Measurements from ENCODE around the gene STK32B.
"Not testable (repeated sequence)": the region's sequence is repeated elsewhere in the genome, so short reads cannot be mapped to it uniquely, and the experiment has no call there.

STK32B gene

DNA sequence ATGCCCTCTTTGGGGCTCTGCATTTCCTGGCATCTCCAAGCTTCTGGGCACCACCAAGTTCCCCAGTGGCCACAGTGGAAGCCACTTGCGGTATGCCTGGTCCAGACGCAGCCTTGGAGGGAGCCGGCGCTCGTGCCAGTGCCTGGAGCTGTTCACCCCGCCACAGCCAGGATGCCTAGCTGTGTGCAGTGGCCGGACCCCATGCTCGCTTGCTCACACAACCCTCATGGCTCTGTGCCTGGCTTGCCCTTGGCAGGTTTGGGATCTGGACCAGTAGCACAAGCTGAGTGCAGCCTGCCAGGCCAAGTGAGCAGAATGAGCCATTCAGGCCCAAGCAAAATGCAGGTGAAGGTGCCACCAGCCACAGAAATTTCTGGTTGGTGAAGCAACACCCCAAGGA is 373.6 kb downstream of the STK32B start:
- H3K27ac ChIP-seq = no peak overlapping the region
- no peak for TF ChIP-seq CTCF (conservative IDR thresholded peaks at IDR 0.05)

GRCh38 chr4:5429747-5430146 is 378.5 kb downstream of the STK32B start:
- TF ChIP-seq CTCF (conservative IDR thresholded peaks at IDR 0.05) = no peak
- H3K27ac ChIP-seq = no peak overlapping the region

DNA sequence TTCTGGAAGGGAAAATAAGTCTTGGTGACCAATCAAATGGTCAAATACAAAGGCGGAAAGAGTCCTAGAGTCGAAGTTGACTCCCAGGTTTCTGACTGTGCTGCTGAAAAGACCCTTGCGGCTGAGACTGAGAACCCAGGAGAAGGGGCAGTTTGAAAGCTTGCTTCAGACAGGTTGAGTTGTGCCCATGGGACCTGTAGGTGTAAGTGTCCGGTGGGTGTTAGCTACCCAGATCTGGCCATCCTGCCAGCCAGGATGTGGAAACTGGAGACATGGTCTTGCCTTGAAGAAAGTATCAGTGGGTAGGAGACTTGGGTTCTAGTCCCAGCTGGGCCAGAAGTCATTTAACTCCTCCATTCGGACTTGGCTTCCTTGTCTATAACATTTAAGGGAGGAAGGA is 381.9 kb downstream of the STK32B start:
- no peak overlapping the region for H3K27ac ChIP-seq
- TF ChIP-seq CTCF (conservative IDR thresholded peaks at IDR 0.05) = no peak

DNA sequence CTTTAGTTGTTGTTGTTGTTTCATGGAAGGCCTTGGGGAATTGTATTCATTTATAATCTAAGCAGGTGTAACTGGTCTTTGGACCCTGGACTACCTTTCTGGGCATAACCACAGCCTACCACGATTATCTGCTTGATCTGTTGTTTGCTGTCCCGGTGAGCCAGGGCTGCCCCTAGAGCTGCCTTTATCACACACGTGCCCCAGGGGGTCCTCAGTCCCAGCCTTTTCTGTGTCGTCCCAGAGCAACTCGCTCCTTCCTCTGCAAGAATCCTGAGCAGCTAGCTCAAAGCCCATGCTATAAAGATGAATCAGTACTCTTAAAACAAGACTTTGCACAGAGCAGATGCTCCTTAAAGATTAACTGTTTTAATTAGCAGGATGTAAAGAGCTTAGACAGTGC is 383.9 kb downstream of the STK32B start:
- no peak overlapping the region for H3K27ac ChIP-seq
- no peak for TF ChIP-seq CTCF (conservative IDR thresholded peaks at IDR 0.05)

- no peak for TF ChIP-seq CTCF (conservative IDR thresholded peaks at IDR 0.05)
- H3K27ac ChIP-seq = no peak overlapping the region
Measured at GRCh38 chr4:5435823-5436222, 384.5 kb downstream of the STK32B start.

- not testable (repeated sequence) for H3K27ac ChIP-seq
Measured at GRCh38 chr4:5443976-5444802, 392.9 kb downstream of the STK32B start.

DNA sequence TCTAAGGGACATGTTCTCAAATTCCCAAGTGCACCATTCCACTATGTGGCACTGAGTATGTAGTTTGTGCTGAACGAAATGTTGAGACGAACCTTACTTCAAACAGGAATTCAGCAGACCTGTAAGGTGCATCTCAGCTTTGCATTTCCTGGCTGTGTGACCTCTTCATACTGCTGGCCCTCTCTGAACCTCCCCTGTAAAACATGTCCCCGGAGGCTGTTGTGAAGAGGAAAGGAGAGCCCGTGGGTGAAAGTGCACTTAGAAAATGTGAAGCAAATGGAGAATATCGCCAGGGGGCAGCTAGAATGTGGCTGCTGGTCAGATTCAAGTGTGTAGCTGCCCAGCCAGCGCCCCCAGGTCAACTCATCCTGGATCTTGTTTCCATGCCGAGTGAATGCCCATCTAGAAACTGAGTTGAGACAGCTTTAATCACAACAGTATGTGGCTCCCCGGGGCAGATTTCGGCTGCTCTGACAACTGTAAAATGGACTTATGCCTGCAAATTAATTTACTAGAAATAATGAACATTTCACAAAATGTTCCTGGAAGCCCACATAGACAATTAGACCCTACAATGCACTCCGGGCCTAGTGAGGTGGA is 393.7 kb downstream of the STK32B start:
- TF ChIP-seq CTCF (conservative IDR thresholded peaks at IDR 0.05) = no peak
- H3K27ac ChIP-seq = no peak overlapping the region

- H3K27ac ChIP-seq = no peak overlapping the region
- no peak for TF ChIP-seq CTCF (conservative IDR thresholded peaks at IDR 0.05)
Measured at GRCh38 chr4:5446595-5447226, 395.4 kb downstream of the STK32B start.
